HFF-Myc (cell line): Measurements from ENCODE around the gene CERK.

Experiments used
- DNase-seq: peaks from one replicate; pipeline ENCODE4 v3.0.0-alpha.2; 2011; ENCODE audit warnings: low read depth; ENCODE audit errors: extremely low read depth
- H3K4me3 ChIP-seq: replicated peaks from 2 replicates; pipeline ENCODE4 v1.5.1; 2011; ENCODE audit warnings: low read depth, mild to moderate bottlenecking, control low read depth, low read length
- CTCF ChIP-seq: IDR thresholded peaks from 2 replicates; pipeline ENCODE4 v1.5.1; 2012; ENCODE audit warnings: mild to moderate bottlenecking, low read depth, low read length, control low read depth; ENCODE audit errors: missing control alignments

Gene CERK

GRCh38 chr22:46687460-46687859 lies 50.6 kb downstream of the CERK start:
- TF ChIP-seq CTCF: no peak
- H3K4me3 ChIP-seq: no peak overlapping the region
- DNase-seq: no peak

GRCh38 chr22:46687048-46687444 lies 51.0 kb downstream of the CERK start:
- no peak overlapping the region for H3K4me3 ChIP-seq
- DNase-seq: no peak
- TF ChIP-seq CTCF: no peak

GRCh38 chr22:46686221-46687047 lies 51.6 kb downstream of the CERK start:
- no peak for TF ChIP-seq CTCF
- no peak for DNase-seq

GRCh38 chr22:46684706-46685105 lies 53.3 kb downstream of the CERK start:
- TF ChIP-seq CTCF: no peak
- no peak for DNase-seq
- H3K4me3 ChIP-seq: no peak overlapping the region

More at GRCh38 chr22:46686221-46687047, 51.6 kb downstream of the CERK start:
- H3K4me3 ChIP-seq: no peak overlapping the region

- no peak for DNase-seq
- TF ChIP-seq CTCF: no peak
- H3K4me3 ChIP-seq: no peak overlapping the region
Observed at GRCh38 chr22:46682011-46682731, 55.9 kb downstream of the CERK start.

GRCh38 chr22:46681010-46681409 lies 57.0 kb downstream of the CERK start:
- H3K4me3 ChIP-seq: no peak overlapping the region
- no peak for DNase-seq
- TF ChIP-seq CTCF: no peak
